CD14-positive monocyte (primary cell): ENCODE measurements around the gene HS1BP3. TPM values are rescaled to one million over a fixed set of nuclear protein-coding genes. Genes with fewer than 3 reads are reported as not detected.

Source experiments
- DNase-seq, 3 donors: peaks; one replicate each; pipeline ENCODE4 v3.0.0-alpha.2; 2011 to 2022
- H2AFZ ChIP-seq: 2 replicates; pipeline ENCODE4 v1.6.0; 2012; ENCODE audit warnings: mild to moderate bottlenecking, low read depth, low read length, inconsistent platforms; ENCODE audit not compliant: insufficient read depth, poor library complexity, severe bottlenecking
- H3K27ac ChIP-seq, 2 donors: 1 replicate in 1 of 2; 2 replicates in 1 of 2; pipeline ENCODE4 v1.5.1; 2012 to 2013; ENCODE audit warnings: low read length in 2 of 2, control low read depth in 1 of 2, inconsistent platforms in 1 of 2, low read depth in 1 of 2, mild to moderate bottlenecking in 1 of 2
- H3K27me3 ChIP-seq, 2 donors: one replicate each; pipeline versions ENCODE4 v1.6.0 to v1.6.1; 2011 to 2013; ENCODE audit warnings: low read length in 2 of 2; ENCODE audit not compliant: control insufficient read depth in 2 of 2, insufficient read depth in 2 of 2
- H3K36me3 ChIP-seq, 2 donors: replicated peaks in 1 of 2; 1 replicate in 1 of 2; 2 replicates in 1 of 2; pipeline versions ENCODE4 v1.5.1 to v1.6.1; 2012 to 2013; ENCODE audit warnings: low read length in 2 of 2, control low read depth in 1 of 2, inconsistent platforms in 1 of 2, mild to moderate bottlenecking in 1 of 2; ENCODE audit not compliant: insufficient read depth in 2 of 2, control insufficient read depth in 1 of 2
- H3K4me1 ChIP-seq, 2 donors: 1 replicate in 1 of 2; 2 replicates in 1 of 2; pipeline versions ENCODE4 v1.5.1 to v1.6.1; 2012 to 2013; ENCODE audit warnings: low read length in 2 of 2, control low read depth in 1 of 2, inconsistent platforms in 1 of 2, mild to moderate bottlenecking in 1 of 2, moderate library complexity in 1 of 2; ENCODE audit not compliant: insufficient read depth in 2 of 2, control insufficient read depth in 1 of 2
- H3K4me2 ChIP-seq: replicated peaks from 2 replicates; pipeline ENCODE3; 2012; ENCODE audit warnings: low read length, moderate library complexity, mild to moderate bottlenecking; ENCODE audit not compliant: poor library complexity, severe bottlenecking; ENCODE audit errors: extremely low read depth
- H3K4me3 ChIP-seq, 3 experiments: fragments of 200-600 bp in 1 of 3; sonication (generic) in 1 of 3; replicated peaks in 1 of 3; 1 replicate in 2 of 3; 2 replicates in 1 of 3; pipeline ENCODE4 v1.5.1; 2011 to 2013; ENCODE audit warnings: low read length in 3 of 3, mild to moderate bottlenecking in 3 of 3, control low read depth in 2 of 3, low read depth in 2 of 3, inconsistent platforms in 1 of 3, moderate library complexity in 1 of 3
- H3K79me2 ChIP-seq: 2 replicates; pipeline ENCODE4 v1.6.0; 2012; ENCODE audit warnings: mild to moderate bottlenecking, control low read depth, inconsistent platforms, low read length, moderate library complexity; ENCODE audit not compliant: insufficient read depth
- H3K9ac ChIP-seq: 2 replicates; pipeline ENCODE4 v1.6.0; 2017; ENCODE audit warnings: low read length, mild to moderate bottlenecking; ENCODE audit not compliant: insufficient read depth, poor library complexity, severe bottlenecking
- H3K9me3 ChIP-seq, 2 donors: replicated peaks in 1 of 2; 1 replicate in 1 of 2; 2 replicates in 1 of 2; pipeline versions ENCODE4 v1.5.1 to v1.6.1; 2012 to 2013; ENCODE audit warnings: low read length in 2 of 2, control low read depth in 1 of 2; ENCODE audit not compliant: control insufficient read depth in 1 of 2, insufficient read depth in 1 of 2
- H4K20me1 ChIP-seq: 2 replicates; pipeline ENCODE4 v1.6.0; 2012; ENCODE audit warnings: mild to moderate bottlenecking, low read length, control low read depth, moderate library complexity; ENCODE audit not compliant: insufficient read depth
- H3K27ac Mint-ChIP-seq, 7 donors: one replicate each; pipeline ENCODE4 v1.8.0; 2020; ENCODE audit warnings: mild to moderate bottlenecking in 7 of 7, mixed read lengths in 7 of 7, moderate library complexity in 6 of 7, inconsistent platforms in 2 of 7
- H3K27me3 Mint-ChIP-seq, 3 donors: one replicate each; pipeline ENCODE4 v1.8.0; 2021 to 2022; ENCODE audit warnings: low read depth in 3 of 3, mild to moderate bottlenecking in 3 of 3, mixed read lengths in 3 of 3, moderate library complexity in 3 of 3, inconsistent platforms in 1 of 3
- H3K36me3 Mint-ChIP-seq, 2 donors: one replicate each; pipeline ENCODE4 v1.8.0; 2020; ENCODE audit warnings: mixed read lengths in 2 of 2, inconsistent platforms in 1 of 2, mild to moderate bottlenecking in 1 of 2
- H3K4me1 Mint-ChIP-seq: one replicate; pipeline ENCODE4 v1.8.0; 2020; ENCODE audit warnings: mild to moderate bottlenecking, mixed read lengths
- H3K4me3 Mint-ChIP-seq, 2 donors: one replicate each; pipeline ENCODE4 v1.8.0; 2020; ENCODE audit warnings: mild to moderate bottlenecking in 2 of 2, mixed read lengths in 2 of 2, moderate library complexity in 1 of 2
- H3K9me3 Mint-ChIP-seq, 7 donors: one replicate each; pipeline ENCODE4 v1.8.0; 2020 to 2022; ENCODE audit warnings: mixed read lengths in 7 of 7, mild to moderate bottlenecking in 6 of 7, moderate library complexity in 6 of 7, inconsistent platforms in 2 of 7
- WGBS: methylation state at CpG from one replicate; pipeline ENCODE4 v1.1.5; 2013; ENCODE audit warnings: missing lambda C conversion rate; ENCODE audit not compliant: insufficient coverage; 5-methylcytosine and 5-hydroxymethylcytosine counted together
- intact Hi-C, 2 donors: fragments of 100-400 bp; cut with micrococcal nuclease; formaldehyde crosslinking; loops; one replicate each; pipeline versions ENCODE4 v1.15.0 to v1.15.1; 2023
- polyA plus RNA-seq, 3 donors: library from polyadenylated mRNA; depleted of rRNA in 1 of 3; unstranded in 2 of 3; stranded (reverse) in 1 of 3; fragments of 300-500 nt in 2 of 3; fragments of >200 nt in 1 of 3; fragmentation: Illumina TruSeq in 2 of 3; gene quantifications; 1 replicate in 2 of 3; 2 replicates in 1 of 3; pipeline ENCODE4 v1.2.3, GENCODE V29; 2012 to 2021
- TF ChIP-seq, protein P1 (sequence below): fragments of 200-600 bp; IDR thresholded peaks from one replicate; pipeline ENCODE4 v1.8.0; 2022; ENCODE audit warnings: antibody characterized with exemption, mild to moderate bottlenecking

Gene HS1BP3
- polyA plus RNA-seq, 3 donors = 45.1 to 48.9 (median 45.4) TPM

DNA sequence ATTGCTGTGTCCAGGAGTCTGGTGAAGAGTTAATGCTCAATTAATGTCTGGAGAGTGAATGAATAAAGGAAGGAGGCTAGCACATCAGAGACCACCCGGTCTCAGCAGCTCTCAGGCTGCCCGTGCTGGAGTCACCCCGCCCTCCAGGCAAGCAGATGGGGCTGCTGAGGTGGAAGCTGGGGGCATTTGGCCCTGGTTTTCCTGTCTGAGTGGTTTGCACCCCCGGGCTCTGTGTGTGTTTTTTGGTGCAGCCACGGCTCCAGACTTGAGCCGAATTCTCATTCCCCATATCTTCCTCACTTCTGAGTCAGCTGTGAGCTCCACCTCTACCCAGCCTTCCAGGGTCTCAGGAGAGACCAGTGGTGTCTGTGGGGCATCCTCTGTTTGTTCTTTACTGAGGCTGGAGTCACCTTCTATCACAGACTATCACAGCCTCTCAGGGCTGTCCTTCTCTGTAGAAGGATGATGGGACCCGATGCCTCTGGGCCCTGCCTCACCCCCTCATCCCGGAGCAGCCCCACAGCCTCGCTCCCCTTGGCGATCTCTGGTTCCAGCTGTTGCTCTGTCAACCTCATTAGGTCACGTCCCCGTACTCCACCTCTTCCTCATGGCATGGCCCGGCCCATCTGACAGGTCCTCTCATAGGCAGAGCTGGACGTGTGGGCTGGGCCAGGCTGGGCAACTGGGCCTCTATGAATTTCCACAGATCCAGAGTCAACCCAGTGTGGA is 60.8 kb downstream of the HS1BP3 start:
- TF ChIP-seq, protein P1, sequence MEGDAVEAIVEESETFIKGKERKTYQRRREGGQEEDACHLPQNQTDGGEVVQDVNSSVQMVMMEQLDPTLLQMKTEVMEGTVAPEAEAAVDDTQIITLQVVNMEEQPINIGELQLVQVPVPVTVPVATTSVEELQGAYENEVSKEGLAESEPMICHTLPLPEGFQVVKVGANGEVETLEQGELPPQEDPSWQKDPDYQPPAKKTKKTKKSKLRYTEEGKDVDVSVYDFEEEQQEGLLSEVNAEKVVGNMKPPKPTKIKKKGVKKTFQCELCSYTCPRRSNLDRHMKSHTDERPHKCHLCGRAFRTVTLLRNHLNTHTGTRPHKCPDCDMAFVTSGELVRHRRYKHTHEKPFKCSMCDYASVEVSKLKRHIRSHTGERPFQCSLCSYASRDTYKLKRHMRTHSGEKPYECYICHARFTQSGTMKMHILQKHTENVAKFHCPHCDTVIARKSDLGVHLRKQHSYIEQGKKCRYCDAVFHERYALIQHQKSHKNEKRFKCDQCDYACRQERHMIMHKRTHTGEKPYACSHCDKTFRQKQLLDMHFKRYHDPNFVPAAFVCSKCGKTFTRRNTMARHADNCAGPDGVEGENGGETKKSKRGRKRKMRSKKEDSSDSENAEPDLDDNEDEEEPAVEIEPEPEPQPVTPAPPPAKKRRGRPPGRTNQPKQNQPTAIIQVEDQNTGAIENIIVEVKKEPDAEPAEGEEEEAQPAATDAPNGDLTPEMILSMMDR = no peak
- intact Hi-C loops = no loop called here
- no peak overlapping the region for H3K27ac ChIP-seq
- no peaks in the 10 kb centered on the region for H3K79me2 ChIP-seq
- H3K4me2 ChIP-seq = no peak overlapping the region
- peak overlapping the region in 1 of 7 donors; percentile 19 for H3K27ac Mint-ChIP-seq
- H4K20me1 ChIP-seq = no peaks in the 10 kb centered on the region
- H3K27me3 Mint-ChIP-seq = peaks cover 4 to 14% (median 6%) of the 10 kb centered on the region in 3 donors
- H3K4me1 ChIP-seq = peaks cover 18 to 34% of the 10 kb centered on the region in 2 donors
- peaks cover 0 to 3% (median 0%) of the 10 kb centered on the region in 7 donors for H3K9me3 Mint-ChIP-seq
- no peak overlapping the region for H3K4me3 ChIP-seq
- no peaks in the 10 kb centered on the region for H3K27me3 ChIP-seq
- H3K9me3 ChIP-seq = no peaks in the 10 kb centered on the region
- peaks cover 5 to 13% of the 10 kb centered on the region in 2 donors for H3K36me3 Mint-ChIP-seq
- H3K4me3 Mint-ChIP-seq = no peak overlapping the region
- DNase-seq = no peak
- no peaks in the 10 kb centered on the region for H3K36me3 ChIP-seq
- WGBS = 86% methylated on average over 10 of the region's 14 CpGs
- no peak overlapping the region for H2AFZ ChIP-seq
- peaks cover 31% of the 10 kb centered on the region for H3K4me1 Mint-ChIP-seq
- H3K9ac ChIP-seq = no peak overlapping the region

DNA sequence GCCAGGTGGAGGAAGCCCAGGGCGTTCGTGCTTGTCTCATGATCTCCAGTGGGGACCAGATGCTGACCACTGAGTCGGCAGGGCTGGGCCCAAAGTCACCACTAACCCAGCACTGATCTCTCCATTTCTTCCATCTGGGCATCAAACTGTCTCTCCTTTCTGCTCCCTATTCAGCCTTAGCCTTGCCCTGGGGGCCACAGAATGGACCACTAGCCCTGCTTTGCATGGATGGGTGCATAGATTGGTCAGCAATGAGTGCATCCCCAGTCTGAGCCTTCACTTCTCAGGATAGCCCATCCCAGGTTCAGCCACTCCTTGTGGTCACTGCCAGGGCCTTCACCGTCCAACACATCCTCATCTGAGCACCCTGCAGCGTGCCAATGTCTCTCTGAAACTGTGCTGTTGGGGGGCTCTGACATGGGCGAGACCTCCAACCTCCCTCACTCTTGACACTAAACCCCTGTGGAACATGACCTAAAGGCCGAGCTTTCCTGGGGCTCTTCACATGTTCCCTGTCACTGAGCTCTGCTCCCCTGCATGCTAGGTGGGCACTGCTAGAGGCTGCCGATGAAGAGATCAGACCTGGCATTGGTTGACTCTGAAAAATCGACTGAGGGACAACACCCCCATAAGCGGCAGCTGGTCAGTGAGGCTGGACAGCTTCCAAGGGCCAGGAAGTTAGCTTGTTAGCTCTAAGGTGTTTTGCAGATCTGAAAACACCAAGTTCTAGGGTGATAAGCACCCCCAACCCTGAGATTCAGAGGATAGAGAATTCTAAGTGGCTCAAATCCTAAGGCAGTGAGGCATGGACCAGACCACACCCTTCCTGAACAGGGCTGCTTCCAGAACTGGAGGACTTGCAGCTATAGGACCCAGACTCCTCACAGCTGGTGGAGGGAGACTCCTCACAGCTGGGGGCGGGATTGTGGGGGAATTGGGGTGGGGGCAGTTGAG is 61.7 kb downstream of the HS1BP3 start:
- Histone ChIP-seq H3K4me3 (no peak overlapping the region), H3K4me2 (no peak overlapping the region), H3K27me3 (no peaks in the 10 kb centered on the region), H4K20me1 (no peaks in the 10 kb centered on the region), H3K36me3 (no peaks in the 10 kb centered on the region), H3K79me2 (no peaks in the 10 kb centered on the region), H3K4me1 (peaks cover 13 to 25% of the 10 kb centered on the region in 2 donors), H3K9ac (no peak overlapping the region), H3K9me3 (no peaks in the 10 kb centered on the region), H2AFZ (no peak overlapping the region), H3K27ac (no peak overlapping the region)
- intact Hi-C loops = no loop called here
- TF ChIP-seq, protein P1 = no peak
- Mint-ChIP-seq H3K36me3 (peaks cover 3 to 8% of the 10 kb centered on the region in 2 donors), H3K9me3 (peaks cover 0 to 3% (median 0%) of the 10 kb centered on the region in 7 donors), H3K4me1 (peaks cover 22% of the 10 kb centered on the region), H3K27me3 (peaks cover 4 to 14% (median 6%) of the 10 kb centered on the region in 3 donors), H3K4me3 (no peak overlapping the region), H3K27ac (no peak overlapping the region)
- no peak for DNase-seq
- 90% methylated on average over 7 of the region's 11 CpGs for WGBS
